HG02678 (cell line): ENCODE measurements around the gene ATP8A2.
"Not testable (repeated sequence)": the region's sequence is repeated elsewhere in the genome, so short reads cannot be mapped to it uniquely, and the experiment has no call there.

Source experiments
- ATAC-seq: cut with Tn5 transposase; IDR thresholded peaks from one replicate; pipeline ENCODE4 v1.9.1; 2021; ENCODE audit warnings: mild to moderate bottlenecking, moderate library complexity; ENCODE audit not compliant: unreplicated experiment

ATP8A2 gene

DNA sequence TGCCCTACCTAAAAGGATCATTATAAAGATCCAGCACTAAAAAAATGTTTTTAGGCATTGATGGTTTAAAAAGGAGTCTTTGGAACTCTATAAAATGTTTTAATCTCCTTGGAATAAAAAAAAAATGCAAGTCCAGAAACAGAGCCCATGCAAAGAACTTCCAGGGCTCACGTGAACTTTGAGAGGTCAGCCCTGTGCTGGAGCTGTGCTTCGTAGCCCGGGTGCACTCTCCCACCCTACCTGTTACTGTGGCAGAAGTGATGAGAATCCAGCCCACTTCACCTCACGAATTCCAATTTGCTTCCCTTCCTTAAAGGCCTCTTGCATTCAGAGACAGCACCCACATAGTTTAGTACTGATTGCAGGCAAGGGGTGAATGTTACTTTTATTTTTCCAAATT, 412.3 kb downstream of the ATP8A2 start:
- no peak for ATAC-seq

DNA sequence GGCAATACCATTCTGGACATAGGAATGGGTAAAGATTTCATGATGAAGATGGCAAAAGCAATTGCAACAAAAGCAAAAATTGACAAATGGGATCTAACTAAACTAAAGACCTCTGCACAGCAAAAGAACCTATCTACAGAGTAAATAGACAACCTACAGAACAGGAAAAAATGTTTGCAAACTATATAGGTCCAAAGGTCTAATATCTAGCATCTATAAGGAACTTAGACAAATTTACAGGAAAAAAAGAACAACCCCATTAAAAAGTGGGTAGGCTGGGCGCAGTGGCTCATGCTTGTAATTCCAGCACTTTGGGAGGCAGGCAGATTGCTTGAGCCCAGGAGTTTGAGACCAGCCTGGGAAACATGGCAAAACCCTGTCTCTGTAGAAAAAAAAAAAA, 418.4 kb downstream of the ATP8A2 start:
- not testable (repeated sequence) for ATAC-seq

DNA sequence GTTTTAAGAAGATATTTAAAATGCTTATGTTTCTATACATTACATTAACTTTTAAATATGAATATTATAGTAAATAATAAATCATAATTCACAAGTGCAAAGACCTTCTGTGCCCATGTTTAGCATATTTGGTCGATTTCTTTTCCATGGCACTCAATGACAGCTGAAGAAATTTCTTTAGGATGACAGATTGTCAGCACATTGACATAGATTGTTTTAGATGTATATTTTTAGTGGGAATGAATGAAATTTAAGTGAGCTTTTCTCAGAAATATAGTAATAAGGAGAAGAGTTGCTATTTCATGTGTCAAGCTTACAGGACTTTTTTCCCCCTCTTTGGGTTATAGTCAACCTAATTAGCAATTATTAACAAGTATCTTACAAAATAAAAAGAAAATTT, 423.5 kb downstream of the ATP8A2 start:
- ATAC-seq: no peak

DNA sequence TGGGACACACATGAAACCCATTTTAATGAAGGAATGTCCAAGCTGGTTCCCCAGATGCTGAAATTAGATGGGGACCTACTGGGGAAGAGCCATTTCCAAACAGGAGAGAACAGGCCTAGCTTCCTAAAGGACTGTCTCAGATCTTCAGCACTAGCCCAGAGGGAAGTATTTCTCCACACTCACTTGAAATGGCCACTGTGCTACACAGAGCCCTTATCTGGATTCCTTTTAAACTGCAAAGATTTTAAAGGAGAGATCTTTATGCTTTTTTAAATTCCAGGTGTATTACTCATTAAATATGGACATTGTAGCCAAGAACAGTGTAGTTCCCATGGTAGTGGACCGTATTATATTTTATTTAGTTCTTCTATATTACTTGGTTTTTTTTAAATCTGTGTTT, 424.7 kb downstream of the ATP8A2 start:
- ATAC-seq: no peak

DNA sequence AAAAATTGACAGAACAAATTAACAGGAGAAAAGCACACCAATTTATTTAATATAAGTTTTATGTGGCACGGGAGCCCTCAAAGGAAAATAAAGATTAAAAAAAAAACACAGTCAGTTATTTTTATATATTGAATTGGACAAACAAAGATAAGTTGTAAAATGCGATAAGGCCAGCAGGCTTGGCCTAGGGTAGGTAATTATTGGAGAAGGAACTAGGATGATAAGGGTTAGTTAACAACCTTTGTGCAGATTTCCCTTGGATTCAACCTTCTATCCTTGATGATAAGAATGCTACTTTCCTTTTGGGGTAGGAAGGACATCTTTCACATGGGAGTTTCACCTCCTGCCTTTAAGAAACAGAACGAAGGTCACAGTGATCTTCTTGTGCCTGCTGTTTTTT, 427.2 kb downstream of the ATP8A2 start:
- ATAC-seq: no peak

DNA sequence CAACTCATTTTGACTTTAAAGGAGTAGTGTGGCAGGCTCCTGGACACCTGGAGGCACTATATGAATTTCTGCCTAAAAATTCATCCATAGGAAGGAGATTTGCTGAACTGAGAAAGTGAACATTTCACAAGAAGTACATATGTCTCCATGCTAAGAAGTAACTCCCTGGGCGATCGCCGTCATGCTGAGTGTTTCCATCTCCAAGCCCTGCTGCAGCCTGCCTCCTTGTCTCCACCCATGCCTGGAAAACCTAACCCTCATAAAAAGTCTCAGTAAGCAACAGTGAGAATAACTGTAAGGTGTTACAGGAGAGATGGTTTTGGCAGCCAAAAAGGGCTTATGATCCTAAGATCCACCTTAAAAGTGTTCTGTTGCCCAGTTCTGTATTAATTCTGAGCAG, 428.7 kb downstream of the ATP8A2 start:
- no peak for ATAC-seq

DNA sequence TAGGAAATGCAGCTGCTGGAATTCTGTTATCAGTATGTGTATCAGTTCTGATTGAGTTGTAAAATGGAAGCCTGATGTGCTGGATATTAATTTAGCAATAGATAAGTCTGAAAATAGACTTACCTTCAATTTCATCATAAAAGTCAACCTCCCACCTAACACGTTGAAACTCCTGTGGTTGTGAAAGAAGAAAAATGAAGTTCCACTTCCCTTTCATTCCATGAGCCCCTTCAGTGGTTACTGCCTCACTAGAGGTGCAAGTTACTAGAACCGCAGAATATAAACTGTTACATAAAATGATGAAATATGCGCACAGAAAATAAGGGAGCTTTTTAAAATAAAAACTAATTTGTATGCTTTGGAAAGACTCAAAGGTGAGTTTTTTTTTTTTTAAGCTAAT, 430.8 kb downstream of the ATP8A2 start:
- ATAC-seq: no peak

DNA sequence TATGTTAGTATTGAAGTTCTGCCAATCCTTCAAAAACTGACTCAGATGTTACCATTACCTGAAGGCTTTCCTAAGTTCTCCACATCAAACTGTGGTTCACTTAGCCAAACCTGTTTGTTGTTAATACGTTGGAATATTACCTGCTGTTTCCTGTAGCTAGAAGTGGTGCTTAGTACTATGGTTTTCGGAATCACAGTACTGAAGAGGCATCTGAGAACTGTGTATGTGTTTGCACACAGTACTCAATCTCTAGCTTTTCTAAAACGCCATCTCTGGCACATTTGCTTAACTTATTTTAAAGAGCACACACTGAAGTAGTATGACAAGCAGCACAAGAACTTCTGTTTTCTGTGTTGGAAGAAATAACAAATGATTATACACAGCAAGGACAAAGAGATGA, 431.9 kb downstream of the ATP8A2 start:
- no peak for ATAC-seq

DNA sequence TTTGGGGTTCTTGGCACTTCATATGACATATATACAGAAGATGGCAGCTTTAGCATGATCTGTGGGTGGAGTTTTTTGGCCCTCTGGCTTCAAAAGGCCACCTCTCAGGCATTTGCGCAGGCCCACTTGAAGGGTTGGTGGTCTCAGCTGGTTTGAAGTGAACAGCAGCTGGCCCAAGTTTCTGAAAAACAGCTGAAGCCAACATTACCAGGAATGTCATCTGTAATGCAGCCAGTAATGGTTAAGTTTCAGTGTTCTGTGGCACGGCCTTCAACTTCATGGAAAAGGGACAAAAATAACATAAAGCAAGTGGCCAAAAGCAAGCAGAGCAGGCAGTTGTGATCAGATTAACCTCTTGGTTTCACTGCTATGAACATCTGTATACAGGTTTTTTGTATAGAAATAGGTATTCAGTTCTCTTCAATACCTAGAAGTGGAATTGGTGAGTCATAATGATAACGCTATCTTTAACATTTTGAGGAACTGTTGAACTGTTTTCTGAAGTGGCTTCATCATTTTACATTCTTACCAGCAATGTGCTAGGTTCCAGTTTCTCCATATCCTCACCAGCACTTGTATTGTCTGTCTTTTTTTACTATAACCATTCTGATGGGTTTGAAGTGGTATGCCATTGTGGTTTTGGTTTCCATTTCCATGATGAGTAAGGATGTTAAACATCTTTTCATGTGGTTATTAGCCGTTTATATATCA, 434.6 kb downstream of the ATP8A2 start:
- peak; percentile 51 for ATAC-seq

DNA sequence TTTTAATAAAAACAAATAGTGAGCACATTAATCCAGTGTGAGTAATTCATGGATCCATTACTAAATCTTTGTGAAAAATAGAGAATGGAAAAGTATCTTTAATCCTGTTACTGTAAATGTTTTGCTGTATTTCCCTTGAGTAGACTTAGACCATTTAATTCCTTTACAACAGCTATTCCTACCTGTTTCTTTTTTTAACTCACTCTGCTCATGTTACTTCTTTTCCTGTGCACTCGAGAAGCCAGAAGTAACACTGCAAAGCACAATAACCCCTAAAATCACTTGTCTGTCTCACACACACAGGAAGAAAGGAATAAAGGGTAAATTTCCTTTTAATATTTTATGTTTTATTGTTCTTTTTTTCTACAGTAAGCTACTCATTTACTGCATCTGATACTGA, 435.8 kb downstream of the ATP8A2 start:
- no peak for ATAC-seq

DNA sequence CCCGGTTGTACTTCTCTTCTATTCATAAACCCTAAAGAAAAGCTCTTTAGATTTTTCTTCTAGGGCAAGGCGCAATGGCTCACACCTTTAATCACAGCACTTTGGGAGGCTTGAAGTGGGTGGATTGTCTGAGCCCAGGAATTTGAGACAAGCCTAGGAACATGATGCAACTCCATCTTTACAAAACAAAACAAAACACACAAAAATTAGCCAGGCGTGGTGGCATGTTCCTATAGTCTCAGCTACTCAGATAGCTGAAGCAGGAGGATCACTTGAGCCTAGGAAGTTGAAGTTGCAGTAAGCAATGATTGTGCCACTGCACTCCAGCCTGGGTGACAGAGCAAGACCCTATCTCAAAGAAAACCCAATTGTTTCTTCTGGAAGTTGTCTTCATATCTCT, 439.7 kb downstream of the ATP8A2 start:
- ATAC-seq: no peak

DNA sequence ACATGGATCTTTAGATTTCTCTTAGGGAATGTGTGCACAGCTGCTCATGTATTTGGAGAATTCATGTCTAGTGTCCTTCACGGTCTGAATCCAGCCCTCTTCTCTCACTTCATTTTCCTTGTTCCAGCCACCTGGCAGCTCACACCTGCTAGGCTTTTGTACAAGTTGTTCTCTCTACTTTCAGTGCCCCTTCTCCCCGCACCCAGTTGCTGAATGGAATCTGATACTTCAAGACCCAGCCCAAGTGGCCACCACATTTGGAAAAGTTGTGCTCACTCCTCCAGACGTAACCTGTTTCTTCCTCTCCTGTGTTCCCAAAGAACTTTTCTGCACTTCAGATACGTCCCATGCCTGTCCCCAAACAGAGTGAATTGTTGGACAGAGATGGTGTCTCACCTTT, 444.5 kb downstream of the ATP8A2 start:
- ATAC-seq: no peak

DNA sequence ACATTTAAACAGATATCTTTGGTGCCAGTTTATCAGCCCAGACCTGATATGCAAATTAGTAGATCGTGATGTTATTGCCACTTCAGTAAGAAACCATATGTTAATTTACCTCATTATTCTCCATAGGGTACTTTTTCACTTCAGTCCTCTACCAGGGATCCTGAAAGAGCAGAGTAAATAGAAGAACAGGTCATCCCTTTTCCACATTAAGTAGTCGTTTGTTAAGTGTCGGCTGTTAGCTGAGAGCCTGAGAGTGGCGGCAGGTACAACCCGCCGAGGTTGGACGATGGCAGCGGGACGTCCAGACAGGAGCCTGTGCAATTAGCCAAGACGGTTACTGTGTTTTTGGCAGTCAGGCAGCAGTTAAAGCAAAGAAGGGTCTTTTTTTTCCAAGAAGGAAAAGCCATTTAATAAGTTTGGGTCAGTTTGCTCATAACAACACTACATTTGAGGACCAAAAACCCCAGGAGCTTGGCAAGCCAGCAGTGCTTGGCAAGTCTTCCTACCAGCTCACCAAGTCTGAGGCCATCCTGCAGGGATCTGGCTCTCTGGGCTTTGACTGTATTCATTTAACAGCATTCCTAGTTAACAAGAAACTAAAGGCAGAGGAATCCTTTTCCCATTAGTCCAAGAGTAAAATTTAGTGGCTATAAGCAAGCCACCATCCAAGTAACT, 448.2 kb downstream of the ATP8A2 start:
- ATAC-seq: no peak

DNA sequence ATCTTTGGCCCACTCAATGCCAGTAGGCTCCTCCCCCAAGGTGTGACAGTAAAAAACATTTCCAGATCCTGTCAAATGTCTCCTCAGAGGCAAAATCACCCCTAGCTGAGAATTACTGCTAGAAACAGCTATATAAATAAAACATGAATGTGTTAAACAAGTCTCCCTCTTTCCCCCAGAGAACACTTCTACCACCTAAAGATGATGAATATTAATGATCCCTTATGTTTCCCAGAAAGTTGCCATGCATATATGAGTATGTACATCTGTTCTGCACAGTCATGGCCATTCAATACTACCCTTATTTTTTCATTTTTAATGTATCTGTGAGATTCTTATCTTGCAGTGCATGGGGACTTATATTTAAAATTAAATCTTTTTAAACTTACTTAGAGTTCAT, 450.0 kb downstream of the ATP8A2 start:
- no peak for ATAC-seq

DNA sequence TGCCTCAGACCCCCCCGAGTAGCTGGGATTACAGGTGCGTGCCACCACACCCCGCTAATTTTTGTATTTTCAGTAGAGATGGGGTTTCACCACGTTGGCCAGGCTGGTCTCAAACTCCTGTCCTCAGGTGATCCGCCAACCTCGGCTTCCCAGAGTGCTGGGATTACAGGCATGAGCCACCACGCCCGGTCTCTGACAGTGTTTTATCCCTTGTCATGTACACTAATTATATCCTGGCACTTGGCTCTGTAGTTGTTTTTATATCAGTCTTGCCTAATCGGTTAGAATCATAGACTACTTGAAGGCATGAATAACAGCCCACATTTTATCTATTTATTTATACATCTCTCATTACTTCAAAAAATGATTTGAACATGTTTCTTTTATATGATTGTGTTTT, 455.4 kb downstream of the ATP8A2 start:
- not testable (repeated sequence) for ATAC-seq

DNA sequence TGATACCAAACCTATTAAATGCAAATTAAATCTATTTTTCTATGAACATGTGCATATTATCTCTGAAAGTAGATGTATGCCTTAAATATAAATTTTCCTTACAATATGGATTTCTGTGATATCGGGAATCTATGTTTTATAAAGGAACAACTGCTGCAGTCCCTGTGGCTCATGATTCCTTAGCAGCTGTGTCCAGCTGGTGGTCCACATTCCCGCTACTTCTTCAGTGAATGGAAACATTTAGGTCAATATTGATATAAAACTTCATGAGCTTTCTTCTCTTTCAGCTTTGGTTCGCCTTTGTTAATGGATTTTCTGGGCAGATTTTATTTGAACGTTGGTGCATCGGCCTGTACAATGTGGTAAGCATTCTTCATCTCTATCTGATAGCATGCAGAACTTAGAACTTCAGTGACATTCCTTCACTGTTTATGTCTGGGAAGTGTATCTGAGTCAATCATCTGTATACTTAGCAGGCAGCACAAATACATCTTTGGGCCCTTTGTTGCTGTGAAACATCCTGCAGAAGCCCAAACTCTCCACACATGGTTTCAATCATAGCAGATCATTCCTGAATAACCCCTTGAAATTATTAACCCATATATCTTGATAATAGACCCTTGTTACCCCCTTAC, 456.2 kb downstream of the ATP8A2 start:
- ATAC-seq: no peak

DNA sequence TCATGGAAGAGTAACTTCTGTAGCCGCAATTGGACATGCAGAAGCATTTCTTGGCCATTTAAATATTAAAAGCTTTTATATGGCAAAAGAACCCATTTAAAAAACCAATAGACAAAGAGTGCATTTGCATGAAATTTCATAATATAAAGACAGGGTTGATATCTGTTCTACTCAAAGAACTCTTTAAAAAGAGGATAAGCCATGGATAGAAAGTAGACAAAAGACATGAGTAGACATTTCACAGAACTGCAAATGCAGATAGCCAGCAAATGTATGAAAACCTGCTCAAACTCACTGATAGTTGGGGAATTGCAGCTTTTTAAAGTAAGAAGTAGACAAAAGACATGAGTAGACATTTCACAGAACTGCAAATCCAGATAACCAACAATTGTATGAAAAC, 462.0 kb downstream of the ATP8A2 start:
- no peak for ATAC-seq

DNA sequence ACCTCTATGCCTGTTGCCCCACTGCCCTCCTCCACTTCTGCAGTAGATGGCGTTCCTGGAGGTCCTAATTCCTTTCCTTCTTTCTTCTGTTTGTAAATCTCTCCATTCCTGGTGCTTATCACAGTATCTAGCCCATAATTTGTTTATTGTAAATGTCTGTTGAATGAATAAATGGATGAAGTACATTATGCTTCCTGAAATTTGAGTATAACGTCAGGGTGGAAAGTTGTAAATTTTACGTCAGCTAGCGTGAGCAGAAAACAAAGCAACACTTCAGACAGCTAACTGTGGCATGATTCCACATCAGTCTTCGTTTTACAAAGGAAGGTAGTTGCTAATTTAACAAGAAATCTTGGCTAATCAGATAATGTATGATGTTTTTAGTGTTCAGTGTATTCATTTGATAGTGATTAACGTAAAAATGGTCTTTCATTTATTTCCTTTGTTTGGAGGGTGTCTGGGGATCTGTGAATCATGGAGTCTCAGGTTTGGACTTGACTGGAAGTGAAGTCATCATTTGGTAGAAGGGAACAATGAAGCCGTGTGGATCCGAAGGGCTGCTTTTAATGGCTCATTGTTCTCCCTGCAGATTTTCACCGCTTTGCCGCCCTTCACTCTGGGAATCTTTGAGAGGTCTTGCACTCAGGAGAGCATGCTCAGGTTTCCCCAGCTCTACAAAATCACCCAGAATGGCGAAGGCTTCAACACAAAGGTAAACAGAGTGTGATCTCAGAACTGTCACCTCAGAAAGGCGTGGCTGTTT, 465.0 kb downstream of the ATP8A2 start:
- no peak for ATAC-seq

DNA sequence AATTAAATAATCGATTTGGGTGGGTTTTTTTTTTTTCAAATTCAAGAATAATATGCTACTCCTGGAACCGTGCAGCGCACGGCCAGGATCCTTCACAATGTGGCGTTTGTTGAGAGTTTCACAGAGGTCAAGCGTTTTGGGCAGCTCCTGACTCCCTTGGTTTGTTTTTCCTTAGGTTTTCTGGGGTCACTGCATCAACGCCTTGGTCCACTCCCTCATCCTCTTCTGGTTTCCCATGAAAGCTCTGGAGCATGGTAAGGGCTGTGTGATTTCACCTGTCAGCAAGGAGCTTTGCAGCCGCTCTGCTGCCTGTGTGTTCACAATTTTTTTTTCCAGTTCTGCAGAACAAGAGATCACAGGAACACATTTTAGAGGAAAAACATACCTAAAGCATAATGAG, 467.6 kb downstream of the ATP8A2 start:
- no peak for ATAC-seq

DNA sequence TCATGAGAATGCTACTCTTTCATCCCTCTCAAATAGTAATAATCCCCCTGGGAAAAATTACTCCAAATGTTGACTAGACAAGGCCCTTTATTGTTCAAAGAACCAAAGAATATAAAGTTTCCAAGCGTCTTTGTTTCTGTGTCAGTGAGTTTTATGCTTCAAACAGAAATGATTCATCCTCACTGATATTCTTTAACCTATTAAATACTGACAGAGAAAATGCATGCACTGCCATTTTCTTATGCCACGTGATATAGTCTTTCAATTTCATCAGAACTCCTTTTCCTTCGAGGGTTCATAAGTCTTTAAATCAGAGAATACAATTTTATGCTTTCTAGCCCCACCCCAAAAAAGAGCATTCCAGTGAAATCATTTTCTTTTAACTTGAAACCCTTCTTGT, 468.5 kb downstream of the ATP8A2 start:
- no peak for ATAC-seq

DNA sequence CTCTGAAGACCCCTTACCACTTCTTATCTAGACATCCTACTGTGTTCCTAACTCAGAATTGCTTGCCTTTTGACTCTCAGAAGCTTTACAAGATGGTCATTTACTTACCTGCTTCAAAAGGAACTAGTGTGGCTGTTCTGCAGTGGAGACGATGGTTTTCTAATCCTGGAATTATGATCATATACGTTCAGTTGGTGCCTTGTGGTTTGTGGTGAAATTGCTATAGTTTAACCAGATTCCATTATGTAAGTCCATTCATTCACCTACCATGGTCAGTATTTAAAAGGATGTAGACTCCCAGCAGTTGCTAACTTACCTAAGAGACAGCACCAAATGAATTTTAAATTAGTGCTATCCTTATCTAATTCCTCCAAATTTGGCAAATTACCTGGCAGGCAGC, 469.2 kb downstream of the ATP8A2 start:
- ATAC-seq: no peak

DNA sequence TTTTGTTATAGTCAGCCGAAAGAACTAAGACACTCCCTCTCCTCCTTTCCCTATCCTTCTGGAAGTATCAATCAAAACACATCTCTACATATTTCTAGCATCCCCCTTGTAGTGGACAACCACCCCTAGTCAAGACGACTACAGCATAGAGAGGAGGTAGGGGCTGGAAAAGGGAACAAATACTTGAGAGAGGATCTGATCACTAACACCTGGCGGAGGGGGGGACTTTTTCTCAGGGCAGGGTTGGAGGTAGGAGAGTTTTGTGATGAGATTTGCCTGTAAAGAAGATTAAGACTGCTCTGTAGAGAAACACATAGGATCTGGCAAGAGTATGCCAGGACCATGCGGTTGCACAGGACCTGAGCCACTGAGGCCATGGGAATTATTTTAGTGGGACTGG, 471.9 kb downstream of the ATP8A2 start:
- ATAC-seq: no peak
